ENCODE results near the gene RBM33. TPM values are rescaled to one million over a fixed set of nuclear protein-coding genes. Genes with fewer than 3 reads are reported as not detected.

The RBM33 gene
- total RNA-seq, 4 donors from 2014 or later = 27.0 to 34.5 (median 32.6) TPM

DNA sequence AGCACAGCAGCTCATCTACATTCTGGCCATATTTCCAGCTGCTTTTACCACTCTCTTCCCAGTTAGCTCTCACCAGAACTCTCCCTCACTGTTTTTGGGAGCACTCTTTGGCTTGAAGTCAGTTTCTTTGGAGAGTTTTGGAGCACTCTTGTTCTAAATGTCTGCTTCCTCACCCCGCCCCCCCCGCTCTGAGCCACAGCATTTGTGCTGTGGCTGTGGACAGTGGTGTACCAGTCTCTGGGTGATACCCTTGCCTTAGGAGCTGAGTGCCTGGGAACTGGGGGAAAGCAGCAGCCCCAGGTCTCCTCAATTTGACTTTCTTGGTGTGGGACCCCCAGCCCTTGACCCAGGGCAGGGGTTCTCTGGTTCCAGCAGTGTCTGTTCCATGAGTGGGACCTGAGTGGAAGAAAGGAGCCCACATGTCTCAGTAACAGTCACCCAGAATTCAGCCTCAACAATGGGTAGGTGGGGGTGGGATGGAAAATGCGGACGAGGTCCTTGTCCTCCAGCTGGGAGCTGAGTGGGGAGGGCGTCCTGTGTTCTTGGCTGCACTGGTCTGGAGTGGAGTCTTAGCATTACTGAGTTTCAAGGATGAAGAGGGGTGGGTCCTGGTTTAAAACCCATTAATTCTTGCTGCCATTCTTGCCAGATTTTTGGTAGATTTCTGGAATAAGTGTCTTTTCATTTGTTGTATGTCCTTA lies 18.0 kb downstream of the RBM33 start:
- Histone ChIP-seq H3K27ac (replicated peaks in 1 of 4) (no peak overlapping the region), H3K4me1 (peaks cover 15 to 59% (median 50%) of the 10 kb centered on the region in 4 donors), H3K4me3 (no peak overlapping the region), H3K9me3 (no peaks in the 10 kb centered on the region), H3K27me3 (no peaks in the 10 kb centered on the region), H3K36me3 (peaks cover 0 to 13% (median 3%) of the 10 kb centered on the region in 4 donors)
- intact Hi-C loops (cut with DNase I) = no loop called here
- WGBS = 87% methylated on average over 5 of the region's 5 CpGs
- no peak for TF ChIP-seq EP300 (IDR thresholded peaks at IDR 0.05)
- TF ChIP-seq CTCF (IDR thresholded peaks at IDR 0.05) = no peak
- no peak for TF ChIP-seq POLR2AphosphoS5 (IDR thresholded peaks at IDR 0.05)
- no peak for TF ChIP-seq POLR2A (IDR thresholded peaks at IDR 0.05; ENCODE audit: low read depth)
- no peak for DNase-seq (ENCODE audit: extremely low spot score)

GRCh38 chr7:155663937-155664336 lies 19.5 kb downstream of the RBM33 start:
- DNase-seq (ENCODE audit: extremely low spot score) = no peak
- Histone ChIP-seq H3K36me3 (peaks cover 0 to 13% (median 3%) of the 10 kb centered on the region in 4 donors), H3K27me3 (no peaks in the 10 kb centered on the region), H3K4me3 (no peak overlapping the region), H3K4me1 (peaks cover 15 to 58% (median 49%) of the 10 kb centered on the region in 4 donors), H3K27ac (replicated peaks in 1 of 4) (no peak overlapping the region), H3K9me3 (no peaks in the 10 kb centered on the region)
- intact Hi-C loops (cut with DNase I) = no loop called here
- TF ChIP-seq POLR2A (IDR thresholded peaks at IDR 0.05; ENCODE audit: low read depth) (no peak), EP300 (IDR thresholded peaks at IDR 0.05) (no peak), POLR2AphosphoS5 (IDR thresholded peaks at IDR 0.05) (no peak), CTCF (IDR thresholded peaks at IDR 0.05) (no peak)
- WGBS = 71% methylated on average over 4 of the region's 4 CpGs

- Histone ChIP-seq H3K4me1 (peaks cover 15 to 68% (median 60%) of the 10 kb centered on the region in 4 donors), H3K27me3 (no peaks in the 10 kb centered on the region), H3K9me3 (no peaks in the 10 kb centered on the region), H3K4me3 (no peak overlapping the region), H3K27ac (replicated peaks in 1 of 4) (no peak overlapping the region), H3K36me3 (peaks cover 0 to 13% (median 4%) of the 10 kb centered on the region in 4 donors)
- 87% methylated on average over 9 of the region's 9 CpGs for WGBS
- DNase-seq (ENCODE audit: extremely low spot score) = no peak
- TF ChIP-seq POLR2A (IDR thresholded peaks at IDR 0.05; ENCODE audit: low read depth) (no peak), EP300 (IDR thresholded peaks at IDR 0.05) (no peak), CTCF (IDR thresholded peaks at IDR 0.05) (no peak), POLR2AphosphoS5 (IDR thresholded peaks at IDR 0.05) (no peak)
- intact Hi-C loops (cut with DNase I) = no loop called here
These were observed 20.9 kb downstream of the RBM33 start for GRCh38 chr7:155665079-155665956.

GRCh38 chr7:155665957-155666287 lies 21.5 kb downstream of the RBM33 start:
- Histone ChIP-seq H3K4me3 (no peak overlapping the region), H3K9me3 (no peaks in the 10 kb centered on the region), H3K27ac (replicated peaks in 1 of 4) (no peak overlapping the region), H3K36me3 (peaks cover 0 to 13% (median 4%) of the 10 kb centered on the region in 4 donors), H3K27me3 (no peaks in the 10 kb centered on the region), H3K4me1 (peaks cover 15 to 74% (median 64%) of the 10 kb centered on the region in 4 donors)
- 51% methylated on average over 3 of the region's 3 CpGs for WGBS
- TF ChIP-seq POLR2AphosphoS5 (IDR thresholded peaks at IDR 0.05) (no peak), CTCF (IDR thresholded peaks at IDR 0.05) (no peak), POLR2A (IDR thresholded peaks at IDR 0.05; ENCODE audit: low read depth) (no peak), EP300 (IDR thresholded peaks at IDR 0.05) (no peak)
- DNase-seq (ENCODE audit: extremely low spot score) = no peak
- intact Hi-C loops (cut with DNase I) = no loop called here

Measured in esophagus muscularis mucosa (tissue), 4 donors.